ENCODE measurements around the gene NIT1. TPM values are rescaled to one million over a fixed set of nuclear protein-coding genes. Genes with fewer than 3 reads are reported as not detected.
A peak's percentile ranks its signal among the peaks of the same experiment; 100 is the strongest.

NIT1 gene
- total and polyA plus RNA-seq, 9 of the 15 experiments (the other 6 are each of a cell fraction or from before 2014, with no cell fraction given), result 18.4 to 76.0 (median 33.7) TPM

DNA sequence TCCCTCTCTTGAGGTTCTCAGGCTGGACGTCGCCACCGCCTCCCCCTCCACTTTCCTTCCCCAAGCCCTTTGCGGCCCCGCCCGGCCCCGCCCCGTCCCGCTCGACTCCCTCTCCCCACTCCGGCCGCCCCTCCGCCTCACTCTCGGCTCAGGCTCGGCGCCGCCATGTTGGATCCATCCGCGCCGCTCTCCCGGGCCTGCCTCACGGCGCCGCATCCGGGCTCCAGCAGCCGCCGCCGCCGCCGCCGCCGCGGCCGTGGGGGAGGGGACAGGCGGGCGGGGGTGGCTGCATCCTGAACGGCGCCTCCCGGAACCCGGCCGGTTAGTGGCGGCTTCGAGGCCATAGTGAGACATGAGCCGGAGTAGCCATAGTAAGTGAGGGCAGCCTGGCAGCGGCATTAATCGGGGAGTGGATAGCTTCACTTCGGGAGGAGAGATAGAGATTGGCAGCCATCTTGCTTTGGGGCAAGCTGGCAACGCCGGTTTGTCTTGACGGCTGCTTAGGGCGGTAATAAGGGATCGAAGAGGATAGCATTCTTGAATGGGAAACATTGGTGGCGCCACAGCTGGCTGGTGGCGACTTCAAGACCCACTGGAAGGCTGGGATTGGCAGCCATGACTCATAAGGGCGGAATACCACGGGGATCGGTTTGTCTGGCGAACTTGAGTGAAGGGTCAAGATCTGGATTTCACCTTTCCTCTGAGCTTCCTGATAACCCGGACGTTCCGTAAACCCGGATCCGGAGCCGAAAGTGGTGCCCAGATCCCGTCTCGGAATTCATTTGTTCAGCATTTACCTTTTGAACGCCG, 14.7 kb downstream of the NIT1 start, which contains the start of gene DEDD (continued):
- TF ChIP-seq, protein P1, sequence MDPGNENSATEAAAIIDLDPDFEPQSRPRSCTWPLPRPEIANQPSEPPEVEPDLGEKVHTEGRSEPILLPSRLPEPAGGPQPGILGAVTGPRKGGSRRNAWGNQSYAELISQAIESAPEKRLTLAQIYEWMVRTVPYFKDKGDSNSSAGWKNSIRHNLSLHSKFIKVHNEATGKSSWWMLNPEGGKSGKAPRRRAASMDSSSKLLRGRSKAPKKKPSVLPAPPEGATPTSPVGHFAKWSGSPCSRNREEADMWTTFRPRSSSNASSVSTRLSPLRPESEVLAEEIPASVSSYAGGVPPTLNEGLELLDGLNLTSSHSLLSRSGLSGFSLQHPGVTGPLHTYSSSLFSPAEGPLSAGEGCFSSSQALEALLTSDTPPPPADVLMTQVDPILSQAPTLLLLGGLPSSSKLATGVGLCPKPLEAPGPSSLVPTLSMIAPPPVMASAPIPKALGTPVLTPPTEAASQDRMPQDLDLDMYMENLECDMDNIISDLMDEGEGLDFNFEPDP (CRISPR knock-in tag; IDR thresholded peaks at IDR 0.05), result no peak
- TF ChIP-seq CBX1 (IDR thresholded peaks at IDR 0.05; ENCODE audit: low read depth) (0 out of 2 replicates have a peak, but pooled peaks have one; percentile 60), MXI1 (IDR thresholded peaks at IDR 0.05; ENCODE audit: low read depth, low read length) (no peak), MTF1 (CRISPR knock-in tag; IDR thresholded peaks at IDR 0.05; ENCODE audit: borderline replicate concordance) (no peak), LEF1 (IDR thresholded peaks at IDR 0.05) (no peak), ELF2 (CRISPR knock-in tag; IDR thresholded peaks at IDR 0.05) (peak; percentile 96), XRCC5 (IDR thresholded peaks at IDR 0.05; ENCODE audit: low read depth, low read length) (peak; percentile 31; the same call in 1 of the 2 replicates), RBM34 (IDR thresholded peaks at IDR 0.05; ENCODE audit: borderline replicate concordance, insufficient read depth, low read length) (no peak), CHD4 (IDR thresholded peaks at IDR 0.05; ENCODE audit: insufficient read depth, insufficient replicate concordance, low read depth, low read length, poor library complexity, severe bottlenecking) (no peak), GABPA (tag; conservative IDR thresholded peaks at IDR 0.05; ENCODE audit: low read depth) (peak; percentile 94), SMAD4 (CRISPR knock-in tag; conservative IDR thresholded peaks at IDR 0.05) (peak; percentile 87), ZNF311 (CRISPR knock-in tag; IDR thresholded peaks at IDR 0.05) (no peak), HNRNPLL (IDR thresholded peaks at IDR 0.05; ENCODE audit: low read depth, low read length, poor library complexity, severe bottlenecking) (peak; percentile 29), TSC22D4 (tag; IDR thresholded peaks at IDR 0.05) (no peak), ZNF436 (CRISPR knock-in tag; IDR thresholded peaks at IDR 0.05) (no peak), TEAD2 (tag; IDR thresholded peaks at IDR 0.05) (no peak), ETS2 (tag; IDR thresholded peaks at IDR 0.05; ENCODE audit: borderline replicate concordance, poor library complexity, severe bottlenecking) (no peak), CREBBP (IDR thresholded peaks at IDR 0.05; ENCODE audit: low read depth, low read length) (no peak), HNRNPL (IDR thresholded peaks at IDR 0.05; ENCODE audit: low read depth, low read length) (no peak), TAF1 (IDR thresholded peaks at IDR 0.05; ENCODE audit: control insufficient read depth, extremely low read depth, insufficient read depth, low read length, severe bottlenecking) (peak; percentile 88)
- TF ChIP-seq, protein P2, sequence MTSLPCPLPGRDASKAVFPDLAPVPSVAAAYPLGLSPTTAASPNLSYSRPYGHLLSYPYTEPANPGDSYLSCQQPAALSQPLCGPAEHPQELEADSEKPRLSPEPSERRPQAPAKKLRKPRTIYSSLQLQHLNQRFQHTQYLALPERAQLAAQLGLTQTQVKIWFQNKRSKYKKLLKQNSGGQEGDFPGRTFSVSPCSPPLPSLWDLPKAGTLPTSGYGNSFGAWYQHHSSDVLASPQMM (CRISPR knock-in tag; IDR thresholded peaks at IDR 0.05), result no peak
- TF ChIP-seq, protein P3, sequence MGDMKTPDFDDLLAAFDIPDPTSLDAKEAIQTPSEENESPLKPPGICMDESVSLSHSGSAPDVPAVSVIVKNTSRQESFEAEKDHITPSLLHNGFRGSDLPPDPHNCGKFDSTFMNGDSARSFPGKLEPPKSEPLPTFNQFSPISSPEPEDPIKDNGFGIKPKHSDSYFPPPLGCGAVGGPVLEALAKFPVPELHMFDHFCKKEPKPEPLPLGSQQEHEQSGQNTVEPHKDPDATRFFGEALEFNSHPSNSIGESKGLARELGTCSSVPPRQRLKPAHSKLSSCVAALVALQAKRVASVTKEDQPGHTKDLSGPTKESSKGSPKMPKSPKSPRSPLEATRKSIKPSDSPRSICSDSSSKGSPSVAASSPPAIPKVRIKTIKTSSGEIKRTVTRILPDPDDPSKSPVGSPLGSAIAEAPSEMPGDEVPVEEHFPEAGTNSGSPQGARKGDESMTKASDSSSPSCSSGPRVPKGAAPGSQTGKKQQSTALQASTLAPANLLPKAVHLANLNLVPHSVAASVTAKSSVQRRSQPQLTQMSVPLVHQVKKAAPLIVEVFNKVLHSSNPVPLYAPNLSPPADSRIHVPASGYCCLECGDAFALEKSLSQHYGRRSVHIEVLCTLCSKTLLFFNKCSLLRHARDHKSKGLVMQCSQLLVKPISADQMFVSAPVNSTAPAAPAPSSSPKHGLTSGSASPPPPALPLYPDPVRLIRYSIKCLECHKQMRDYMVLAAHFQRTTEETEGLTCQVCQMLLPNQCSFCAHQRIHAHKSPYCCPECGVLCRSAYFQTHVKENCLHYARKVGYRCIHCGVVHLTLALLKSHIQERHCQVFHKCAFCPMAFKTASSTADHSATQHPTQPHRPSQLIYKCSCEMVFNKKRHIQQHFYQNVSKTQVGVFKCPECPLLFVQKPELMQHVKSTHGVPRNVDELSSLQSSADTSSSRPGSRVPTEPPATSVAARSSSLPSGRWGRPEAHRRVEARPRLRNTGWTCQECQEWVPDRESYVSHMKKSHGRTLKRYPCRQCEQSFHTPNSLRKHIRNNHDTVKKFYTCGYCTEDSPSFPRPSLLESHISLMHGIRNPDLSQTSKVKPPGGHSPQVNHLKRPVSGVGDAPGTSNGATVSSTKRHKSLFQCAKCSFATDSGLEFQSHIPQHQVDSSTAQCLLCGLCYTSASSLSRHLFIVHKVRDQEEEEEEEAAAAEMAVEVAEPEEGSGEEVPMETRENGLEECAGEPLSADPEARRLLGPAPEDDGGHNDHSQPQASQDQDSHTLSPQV (IDR thresholded peaks at IDR 0.05), result 0 out of 2 replicates have a peak, but pooled peaks have one; percentile 31

Data from K562 (cell line).